ENCODE results near the gene TRIO. TPM values are rescaled to one million over a fixed set of nuclear protein-coding genes. Genes with fewer than 3 reads are reported as not detected.

TRIO gene
- total and polyA plus RNA-seq, 10 of the 15 experiments (the other 5 are each of a cell fraction or from before 2014, with no cell fraction given), result 5.1 to 96.4 (median 44.6) TPM

DNA sequence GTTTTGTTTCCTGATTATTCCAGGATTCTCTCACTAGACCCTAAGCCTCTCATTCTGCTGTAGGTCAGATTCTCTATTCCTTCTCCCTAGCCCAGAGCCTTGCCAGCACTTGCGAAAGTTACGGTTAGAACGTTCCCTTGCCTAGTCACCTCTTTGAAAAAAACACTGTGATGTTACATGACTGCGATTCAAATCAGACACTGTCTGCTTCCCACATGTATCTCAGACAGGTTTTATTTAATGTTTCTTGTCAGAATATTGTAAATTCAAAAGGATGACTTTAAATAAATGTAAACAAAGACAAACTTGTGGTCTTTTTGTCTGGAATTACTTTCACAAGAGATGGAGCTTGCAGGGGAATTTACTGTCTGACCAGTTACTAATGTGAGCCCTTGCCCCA lies 322.0 kb downstream of the TRIO start:
- no TSS peak for BruUV-seq (replicated peaks)
- FAIRE-seq (no peak), ATAC-seq (no peak), DNase-seq (ENCODE audit: low read depth, low spot score) (no peak)
- ChIA-PET RAD21 (ENCODE audit: unreplicated experiment) (no interaction called here), CTCF (no interaction called here), POLR2A (no interaction called here), SMC1A (ENCODE audit: uncharacterized antibody, unreplicated experiment) (no interaction called here)
- H4K20me1 ChIP-seq (ENCODE audit: control insufficient read depth, insufficient read depth), result no peaks in the 10 kb centered on the region
- in situ Hi-C loops (cut with MboI), result no loop called here
- H3K79me2 ChIP-seq (ENCODE audit: control insufficient read depth, insufficient read depth, low read length), result no peaks in the 10 kb centered on the region
- TF ChIP-seq FOS (IDR thresholded peaks at IDR 0.05; ENCODE audit: borderline replicate concordance, extremely low read depth, insufficient read length) (no peak), RCOR1 (conservative IDR thresholded peaks at IDR 0.05; ENCODE audit: low read depth, low read length) (no peak), ESRRA (IDR thresholded peaks at IDR 0.05; ENCODE audit: low read length) (no peak), RBBP5 (conservative IDR thresholded peaks at IDR 0.05) (no peak), WRNIP1 (IDR thresholded peaks at IDR 0.05; ENCODE audit: borderline replicate concordance, low read depth, low read length) (no peak)
- no peak overlapping the region for H2AFZ ChIP-seq (ENCODE audit: control insufficient read depth, low read depth, low read length)
- 88% methylated on average over 4 of the region's 4 CpGs for WGBS (ENCODE audit: insufficient coverage, insufficient replicate concordance, low lambda C conversion rate, missing lambda C conversion rate)
- H3K4me1 ChIP-seq (ENCODE audit: control insufficient read depth, insufficient read depth, low read length), result no peaks in the 10 kb centered on the region
- H3K9me3 ChIP-seq (replicated peaks; ENCODE audit: control insufficient read depth, insufficient read depth, low read length), result no peaks in the 10 kb centered on the region
- peaks cover 24 to 30% of the 10 kb centered on the region in 2 experiments for H3K36me3 ChIP-seq (ENCODE audit: control insufficient read depth in 2 of 2, insufficient read depth in 2 of 2, low read length in 1 of 2)
- no peak overlapping the region for H3K4me3 ChIP-seq
- H3K27ac ChIP-seq (ENCODE audit: control insufficient read depth, insufficient read depth), result no peak overlapping the region
- H3K27me3 ChIP-seq (replicated peaks in 1 of 2; ENCODE audit: control insufficient read depth in 2 of 2, insufficient read depth in 2 of 2, low read length in 1 of 2), result no peaks in the 10 kb centered on the region
- H3K4me2 ChIP-seq (ENCODE audit: control insufficient read depth, insufficient read depth), result no peak overlapping the region
- intact Hi-C loops (cut with micrococcal nuclease; ENCODE audit: unreplicated experiment), result no loop called here
- no peak overlapping the region for H3K9ac ChIP-seq (ENCODE audit: control insufficient read depth, insufficient read depth, low read length)

DNA sequence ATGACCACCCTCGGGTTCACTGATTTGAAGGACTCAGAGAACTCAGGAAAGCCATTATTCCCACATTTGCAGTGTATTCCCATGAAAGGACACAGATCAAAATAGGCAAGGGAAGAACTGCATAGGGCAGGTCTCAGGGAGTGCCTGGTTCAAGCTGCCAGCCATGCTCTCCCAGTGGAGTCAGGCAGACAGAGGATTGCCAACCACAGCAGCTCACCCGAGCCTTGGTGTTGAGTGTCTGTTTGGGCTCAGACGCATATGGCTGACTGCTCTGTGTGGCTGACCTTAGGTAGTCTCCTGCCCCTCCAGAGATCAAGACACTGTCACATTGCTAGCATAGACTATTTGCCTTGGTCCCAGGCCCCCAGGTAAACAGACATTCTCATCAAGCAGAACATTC lies 322.6 kb downstream of the TRIO start:
- TF ChIP-seq FOXK2 (IDR thresholded peaks at IDR 0.05) (no peak), PML (IDR thresholded peaks at IDR 0.05; ENCODE audit: low read length) (no peak), KAT2A (conservative IDR thresholded peaks at IDR 0.05; ENCODE audit: control insufficient read depth, low read depth, low read length) (no peak), CBFB (IDR thresholded peaks at IDR 0.05; ENCODE audit: low read depth) (no peak), GABPA (IDR thresholded peaks at IDR 0.05; ENCODE audit: low read depth) (no peak), IKZF1 (conservative IDR thresholded peaks at IDR 0.05) (no peak), EZH2 (IDR thresholded peaks at IDR 0.05; ENCODE audit: borderline replicate concordance, control insufficient read depth, low read depth, low read length) (no peak), NRF1 (conservative IDR thresholded peaks at IDR 0.05; ENCODE audit: low read depth, low read length) (no peak), SMARCA5 (IDR thresholded peaks at IDR 0.05) (no peak)
- TF ChIP-seq, protein P1, sequence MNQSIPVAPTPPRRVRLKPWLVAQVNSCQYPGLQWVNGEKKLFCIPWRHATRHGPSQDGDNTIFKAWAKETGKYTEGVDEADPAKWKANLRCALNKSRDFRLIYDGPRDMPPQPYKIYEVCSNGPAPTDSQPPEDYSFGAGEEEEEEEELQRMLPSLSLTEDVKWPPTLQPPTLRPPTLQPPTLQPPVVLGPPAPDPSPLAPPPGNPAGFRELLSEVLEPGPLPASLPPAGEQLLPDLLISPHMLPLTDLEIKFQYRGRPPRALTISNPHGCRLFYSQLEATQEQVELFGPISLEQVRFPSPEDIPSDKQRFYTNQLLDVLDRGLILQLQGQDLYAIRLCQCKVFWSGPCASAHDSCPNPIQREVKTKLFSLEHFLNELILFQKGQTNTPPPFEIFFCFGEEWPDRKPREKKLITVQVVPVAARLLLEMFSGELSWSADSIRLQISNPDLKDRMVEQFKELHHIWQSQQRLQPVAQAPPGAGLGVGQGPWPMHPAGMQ (IDR thresholded peaks at IDR 0.05; ENCODE audit: borderline replicate concordance), result no peak
- TF ChIP-seq, protein P2, sequence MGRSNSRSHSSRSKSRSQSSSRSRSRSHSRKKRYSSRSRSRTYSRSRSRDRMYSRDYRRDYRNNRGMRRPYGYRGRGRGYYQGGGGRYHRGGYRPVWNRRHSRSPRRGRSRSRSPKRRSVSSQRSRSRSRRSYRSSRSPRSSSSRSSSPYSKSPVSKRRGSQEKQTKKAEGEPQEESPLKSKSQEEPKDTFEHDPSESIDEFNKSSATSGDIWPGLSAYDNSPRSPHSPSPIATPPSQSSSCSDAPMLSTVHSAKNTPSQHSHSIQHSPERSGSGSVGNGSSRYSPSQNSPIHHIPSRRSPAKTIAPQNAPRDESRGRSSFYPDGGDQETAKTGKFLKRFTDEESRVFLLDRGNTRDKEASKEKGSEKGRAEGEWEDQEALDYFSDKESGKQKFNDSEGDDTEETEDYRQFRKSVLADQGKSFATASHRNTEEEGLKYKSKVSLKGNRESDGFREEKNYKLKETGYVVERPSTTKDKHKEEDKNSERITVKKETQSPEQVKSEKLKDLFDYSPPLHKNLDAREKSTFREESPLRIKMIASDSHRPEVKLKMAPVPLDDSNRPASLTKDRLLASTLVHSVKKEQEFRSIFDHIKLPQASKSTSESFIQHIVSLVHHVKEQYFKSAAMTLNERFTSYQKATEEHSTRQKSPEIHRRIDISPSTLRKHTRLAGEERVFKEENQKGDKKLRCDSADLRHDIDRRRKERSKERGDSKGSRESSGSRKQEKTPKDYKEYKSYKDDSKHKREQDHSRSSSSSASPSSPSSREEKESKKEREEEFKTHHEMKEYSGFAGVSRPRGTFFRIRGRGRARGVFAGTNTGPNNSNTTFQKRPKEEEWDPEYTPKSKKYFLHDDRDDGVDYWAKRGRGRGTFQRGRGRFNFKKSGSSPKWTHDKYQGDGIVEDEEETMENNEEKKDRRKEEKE (IDR thresholded peaks at IDR 0.05), result no peak
- intact Hi-C loops (cut with micrococcal nuclease; ENCODE audit: unreplicated experiment) (no loop called here), in situ Hi-C loops (cut with MboI) (no loop called here)
- Histone ChIP-seq H3K27ac (ENCODE audit: control insufficient read depth, insufficient read depth) (no peak overlapping the region), H3K4me2 (ENCODE audit: control insufficient read depth, insufficient read depth) (no peak overlapping the region), H3K4me1 (ENCODE audit: control insufficient read depth, insufficient read depth, low read length) (no peaks in the 10 kb centered on the region), H3K36me3 (ENCODE audit: control insufficient read depth in 2 of 2, insufficient read depth in 2 of 2, low read length in 1 of 2) (peaks cover 22 to 29% of the 10 kb centered on the region in 2 experiments), H4K20me1 (ENCODE audit: control insufficient read depth, insufficient read depth) (no peaks in the 10 kb centered on the region), H3K4me3 (no peak overlapping the region), H3K79me2 (ENCODE audit: control insufficient read depth, insufficient read depth, low read length) (no peaks in the 10 kb centered on the region), H3K27me3 (replicated peaks in 1 of 2; ENCODE audit: control insufficient read depth in 2 of 2, insufficient read depth in 2 of 2, low read length in 1 of 2) (no peaks in the 10 kb centered on the region), H3K9me3 (replicated peaks; ENCODE audit: control insufficient read depth, insufficient read depth, low read length) (no peaks in the 10 kb centered on the region), H2AFZ (ENCODE audit: control insufficient read depth, low read depth, low read length) (no peak overlapping the region), H3K9ac (ENCODE audit: control insufficient read depth, insufficient read depth, low read length) (no peak overlapping the region)
- RAD21 ChIA-PET (ENCODE audit: unreplicated experiment), result no interaction called here
- FAIRE-seq (no peak), DNase-seq (ENCODE audit: low read depth, low spot score) (no peak), ATAC-seq (no peak)
- POLR2A ChIA-PET, result no interaction called here
- SMC1A ChIA-PET (ENCODE audit: uncharacterized antibody, unreplicated experiment), result no interaction called here
- 67% methylated on average over 3 of the region's 3 CpGs for WGBS (ENCODE audit: insufficient coverage, insufficient replicate concordance, low lambda C conversion rate, missing lambda C conversion rate)
- CTCF ChIA-PET, result interaction anchor here (0.5 kb wide), 1 partner anchor 183 kb away, joined by 3 read pairs; no protein-coding TSS in a partner anchor
- no TSS peak for BruUV-seq (replicated peaks)
